ENCODE data around the gene NRIP1. TPM values are rescaled to one million over a fixed set of nuclear protein-coding genes. Genes with fewer than 3 reads are reported as not detected.

Gene NRIP1
- total and polyA plus RNA-seq, 2 donors (not counting 3 experiments of a cell fraction or from before 2014, with no cell fraction given): 2.8 to 24.0 TPM

DNA sequence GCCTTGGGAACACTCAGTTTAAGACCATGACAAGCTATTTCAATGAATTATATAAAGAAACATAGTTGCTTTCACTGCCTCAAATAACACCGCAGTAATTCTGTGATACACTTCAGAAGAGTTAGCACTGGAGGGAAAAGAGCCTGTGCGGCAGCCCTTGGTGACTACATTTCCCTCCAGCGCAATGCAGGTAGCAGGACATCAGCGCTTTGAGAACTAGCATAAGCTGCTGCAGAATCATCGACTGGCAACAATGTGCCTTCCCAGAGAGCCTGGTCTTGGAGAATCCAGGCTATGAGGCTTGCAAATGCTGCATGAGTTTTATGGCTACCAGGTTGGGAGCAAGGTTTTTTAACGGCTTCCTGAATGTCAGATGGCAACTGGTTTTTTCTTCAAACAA is 7.5 kb downstream of the NRIP1 start:
- intact Hi-C loops (cut with micrococcal nuclease) (no loop called here), dilution Hi-C loops (cut with MboI; ENCODE audit: extremely low pct_ligation_motif_present, low sequenced_read_pairs) (no loop called here)
- ChIA-PET CTCF (interaction anchor here (0.7 to 1.3 kb wide), 4 partner anchors 8 to 193 kb away, joined by 3 to 5 read pairs (median 3); partner anchors contain the start of gene NRIP1), POLR2A (no interaction called here)
- no peak overlapping the region for H3K4me3 ChIP-seq (replicated peaks in 1 of 3; ENCODE audit: insufficient read depth in 1 of 3, low read depth in 1 of 3, low read length in 3 of 3)
- H4K20me1 ChIP-seq (replicated peaks; ENCODE audit: control insufficient read depth, extremely low read depth, insufficient read depth, low read length): peaks cover 21% of the 10 kb centered on the region
- no peaks in the 10 kb centered on the region for H3K9me1 ChIP-seq (replicated peaks; ENCODE audit: control insufficient read depth, extremely low read depth, insufficient read depth, low read length)
- DNase-seq (ENCODE audit: low read depth, low spot score) (no peak), FAIRE-seq (no peak)
- no peaks in the 10 kb centered on the region for H3K27me3 ChIP-seq (ENCODE audit: control insufficient read depth in 2 of 2, insufficient read depth in 2 of 2, low read length in 2 of 2)
- peaks cover 44% of the 10 kb centered on the region for H3K4me1 ChIP-seq (ENCODE audit: control insufficient read depth, extremely low read depth, insufficient read depth, low read length)
- peak overlapping the region; percentile 33 for H3K4me2 ChIP-seq (ENCODE audit: insufficient read depth, low read length)
- no peak overlapping the region for H3K9ac ChIP-seq (replicated peaks; ENCODE audit: extremely low read depth, insufficient read depth, low read length)
- TF ChIP-seq CTCF (IDR thresholded peaks at IDR 0.05; ENCODE audit: extremely low read depth in 1 of 2, insufficient read depth in 1 of 2, low read depth in 1 of 2, low read length in 2 of 2): no peak
- H3K36me3 ChIP-seq (ENCODE audit: control insufficient read depth in 2 of 2, extremely low read depth in 1 of 2, insufficient read depth in 2 of 2, low read length in 2 of 2): no peaks in the 10 kb centered on the region
- no peak overlapping the region for H3K27ac ChIP-seq (ENCODE audit: insufficient read depth, low read depth, low read length)
- BruUV-seq (replicated peaks): no TSS peak
- H3K9me3 ChIP-seq (replicated peaks; ENCODE audit: control insufficient read depth, insufficient read depth, low read length): no peaks in the 10 kb centered on the region
- no peak overlapping the region for H2AFZ ChIP-seq (ENCODE audit: low read depth, low read length)
- peaks cover 100% of the 10 kb centered on the region for H3K79me2 ChIP-seq (ENCODE audit: control insufficient read depth, insufficient read depth, low read length)

DNA sequence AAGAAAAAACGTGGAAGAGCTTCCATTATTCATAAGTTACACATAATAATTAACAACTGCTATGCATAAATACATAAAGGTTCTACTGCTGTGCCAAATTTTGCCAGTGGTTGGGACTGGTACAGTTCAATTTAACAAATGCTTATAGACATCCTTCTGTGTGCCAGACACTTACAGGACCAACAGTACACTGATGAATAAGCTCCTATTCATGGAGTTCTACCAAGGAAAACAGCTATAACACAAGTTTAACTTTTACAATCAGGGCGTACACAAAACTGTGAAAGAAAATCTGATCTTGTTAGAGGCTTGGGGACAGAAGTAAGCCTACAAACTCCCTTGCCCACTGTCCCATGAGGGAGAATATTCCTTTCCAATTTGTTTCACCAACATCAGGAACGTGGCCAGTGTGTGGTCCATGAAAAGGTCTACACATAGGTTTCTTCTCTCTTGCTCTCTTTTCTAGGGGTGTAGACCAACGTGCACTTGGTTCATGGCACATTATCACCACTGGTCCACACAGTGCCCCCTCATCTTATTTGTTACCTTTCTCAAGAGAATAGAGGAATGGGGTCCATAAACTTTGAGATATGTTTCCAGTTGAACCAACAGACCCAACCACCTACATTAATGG is 10.1 kb downstream of the NRIP1 start:
- Histone ChIP-seq H3K27ac (ENCODE audit: insufficient read depth, low read depth, low read length) (peak overlapping the region; percentile 15), H3K4me2 (ENCODE audit: insufficient read depth, low read length) (peak overlapping the region; percentile 61), H3K9me1 (replicated peaks; ENCODE audit: control insufficient read depth, extremely low read depth, insufficient read depth, low read length) (no peaks in the 10 kb centered on the region), H3K36me3 (ENCODE audit: control insufficient read depth in 2 of 2, extremely low read depth in 1 of 2, insufficient read depth in 2 of 2, low read length in 2 of 2) (no peaks in the 10 kb centered on the region), H3K9me3 (replicated peaks; ENCODE audit: control insufficient read depth, insufficient read depth, low read length) (no peaks in the 10 kb centered on the region), H3K27me3 (ENCODE audit: control insufficient read depth in 2 of 2, insufficient read depth in 2 of 2, low read length in 2 of 2) (no peaks in the 10 kb centered on the region), H3K79me2 (ENCODE audit: control insufficient read depth, insufficient read depth, low read length) (peaks cover 100% of the 10 kb centered on the region), H3K4me3 (replicated peaks in 1 of 3; ENCODE audit: insufficient read depth in 1 of 3, low read depth in 1 of 3, low read length in 3 of 3) (no peak overlapping the region), H3K4me1 (ENCODE audit: control insufficient read depth, extremely low read depth, insufficient read depth, low read length) (peaks cover 28% of the 10 kb centered on the region), H3K9ac (replicated peaks; ENCODE audit: extremely low read depth, insufficient read depth, low read length) (no peak overlapping the region), H2AFZ (ENCODE audit: low read depth, low read length) (no peak overlapping the region), H4K20me1 (replicated peaks; ENCODE audit: control insufficient read depth, extremely low read depth, insufficient read depth, low read length) (peaks cover 20% of the 10 kb centered on the region)
- TF ChIP-seq FOS (IDR thresholded peaks at IDR 0.05; ENCODE audit: borderline replicate concordance, insufficient read depth, low read length) (no peak), EZH2 (IDR thresholded peaks at IDR 0.05; ENCODE audit: borderline replicate concordance, low read depth, low read length, severe bottlenecking) (no peak), JUN (IDR thresholded peaks at IDR 0.05; ENCODE audit: borderline replicate concordance, insufficient read depth, insufficient read length, low read depth) (no peak)
- CTCF ChIA-PET: interaction anchor here (2.1 kb wide), 1 partner anchor 10 kb away, joined by 7 read pairs; the partner anchor contains the start of gene NRIP1
- POLR2A ChIA-PET: no interaction called here
- DNase-seq (ENCODE audit: low read depth, low spot score): no peak
- dilution Hi-C loops (cut with MboI; ENCODE audit: extremely low pct_ligation_motif_present, low sequenced_read_pairs) (no loop called here), intact Hi-C loops (cut with micrococcal nuclease) (loop anchor here (1.0 kb wide), 1 partner anchor 8 kb away; no protein-coding TSS in a partner anchor)
- FAIRE-seq: no peak
- no TSS peak for BruUV-seq (replicated peaks)

Data from endothelial cell of umbilical vein (primary cell).